IMR-90 (cell line): ENCODE results near the gene BTK.

ENCODE experiments used
- BHLHE40 ChIP-seq: fragments of 150-350 bp; IDR thresholded peaks from 2 replicates; pipeline ENCODE4 v1.6.1; 2016; ENCODE audit warnings: mild to moderate bottlenecking, low read depth, low read length
- MXI1 ChIP-seq: IDR thresholded peaks from 2 replicates; pipeline ENCODE4 v1.6.1; 2012; ENCODE audit warnings: low read depth, mild to moderate bottlenecking, low read length, moderate library complexity, borderline replicate concordance
- POLR2A ChIP-seq: IDR thresholded peaks from 2 replicates; pipeline ENCODE4 v1.6.1; 2012; ENCODE audit warnings: mild to moderate bottlenecking, low read depth, low read length
- RFX5 ChIP-seq: IDR thresholded peaks from 2 replicates; pipeline ENCODE4 v1.8.0; 2012; ENCODE audit warnings: low read depth, mild to moderate bottlenecking, low read length, moderate library complexity
- SMC3 ChIP-seq: fragments of 150-350 bp; IDR thresholded peaks from 2 replicates; pipeline ENCODE4 v1.6.1; 2016; ENCODE audit warnings: low read depth, mild to moderate bottlenecking, antibody characterized with exemption, low read length, moderate library complexity
- TF ChIP-seq, protein P1 (sequence below): fragments of 150-350 bp; IDR thresholded peaks from 2 replicates; pipeline ENCODE4 v1.6.1; 2016; ENCODE audit warnings: low read depth, mild to moderate bottlenecking, low read length, moderate library complexity, borderline replicate concordance
- TF ChIP-seq, protein P2 (sequence below): conservative IDR thresholded peaks from 2 replicates; pipeline ENCODE4 v1.5.1; 2012; ENCODE audit warnings: mild to moderate bottlenecking, low read depth, low read length, improper control_type of control experiment

DNA sequence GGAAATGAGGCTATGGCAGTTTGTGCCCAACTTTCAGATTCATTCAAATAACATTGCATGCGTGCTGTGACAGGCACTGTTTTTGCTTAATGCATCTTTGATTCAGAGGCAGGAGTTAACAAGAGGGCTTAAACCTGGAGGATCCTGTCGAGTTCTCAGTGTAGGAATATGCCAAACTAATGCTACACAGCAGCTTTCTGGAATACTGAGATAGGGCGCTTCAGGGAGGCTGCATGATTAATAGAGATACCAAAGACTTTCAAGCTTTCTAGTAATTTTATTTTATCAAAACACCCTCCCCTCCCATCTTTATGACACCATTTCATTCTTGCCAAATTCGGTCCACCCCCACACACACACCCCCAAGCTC lies 36.8 kb downstream of the BTK start:
- TF ChIP-seq SMC3 (no peak), POLR2A (no peak), RFX5 (no peak), BHLHE40 (no peak), MXI1 (no peak)
- TF ChIP-seq, protein P1, sequence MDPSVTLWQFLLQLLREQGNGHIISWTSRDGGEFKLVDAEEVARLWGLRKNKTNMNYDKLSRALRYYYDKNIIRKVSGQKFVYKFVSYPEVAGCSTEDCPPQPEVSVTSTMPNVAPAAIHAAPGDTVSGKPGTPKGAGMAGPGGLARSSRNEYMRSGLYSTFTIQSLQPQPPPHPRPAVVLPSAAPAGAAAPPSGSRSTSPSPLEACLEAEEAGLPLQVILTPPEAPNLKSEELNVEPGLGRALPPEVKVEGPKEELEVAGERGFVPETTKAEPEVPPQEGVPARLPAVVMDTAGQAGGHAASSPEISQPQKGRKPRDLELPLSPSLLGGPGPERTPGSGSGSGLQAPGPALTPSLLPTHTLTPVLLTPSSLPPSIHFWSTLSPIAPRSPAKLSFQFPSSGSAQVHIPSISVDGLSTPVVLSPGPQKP: no peak
- TF ChIP-seq, protein P2, sequence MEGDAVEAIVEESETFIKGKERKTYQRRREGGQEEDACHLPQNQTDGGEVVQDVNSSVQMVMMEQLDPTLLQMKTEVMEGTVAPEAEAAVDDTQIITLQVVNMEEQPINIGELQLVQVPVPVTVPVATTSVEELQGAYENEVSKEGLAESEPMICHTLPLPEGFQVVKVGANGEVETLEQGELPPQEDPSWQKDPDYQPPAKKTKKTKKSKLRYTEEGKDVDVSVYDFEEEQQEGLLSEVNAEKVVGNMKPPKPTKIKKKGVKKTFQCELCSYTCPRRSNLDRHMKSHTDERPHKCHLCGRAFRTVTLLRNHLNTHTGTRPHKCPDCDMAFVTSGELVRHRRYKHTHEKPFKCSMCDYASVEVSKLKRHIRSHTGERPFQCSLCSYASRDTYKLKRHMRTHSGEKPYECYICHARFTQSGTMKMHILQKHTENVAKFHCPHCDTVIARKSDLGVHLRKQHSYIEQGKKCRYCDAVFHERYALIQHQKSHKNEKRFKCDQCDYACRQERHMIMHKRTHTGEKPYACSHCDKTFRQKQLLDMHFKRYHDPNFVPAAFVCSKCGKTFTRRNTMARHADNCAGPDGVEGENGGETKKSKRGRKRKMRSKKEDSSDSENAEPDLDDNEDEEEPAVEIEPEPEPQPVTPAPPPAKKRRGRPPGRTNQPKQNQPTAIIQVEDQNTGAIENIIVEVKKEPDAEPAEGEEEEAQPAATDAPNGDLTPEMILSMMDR: no peak
